GM21723 (cell line): ENCODE results near the gene ARHGEF10L.

Experiments used
- ATAC-seq: cut with Tn5 transposase; IDR thresholded peaks from one replicate; pipeline ENCODE4 v1.9.1; 2021; ENCODE audit warnings: mild to moderate bottlenecking, moderate library complexity; ENCODE audit not compliant: unreplicated experiment

Gene ARHGEF10L

GRCh38 chr1:17670587-17671313 is 131.3 kb downstream of the ARHGEF10L start:
- ATAC-seq = no peak

- no peak for ATAC-seq
These were observed 131.8 kb downstream of the ARHGEF10L start for GRCh38 chr1:17671314-17671705.

GRCh38 chr1:17671741-17672140 is 132.2 kb downstream of the ARHGEF10L start:
- ATAC-seq = no peak

- no peak for ATAC-seq
These were observed 132.7 kb downstream of the ARHGEF10L start for GRCh38 chr1:17672226-17672625.

GRCh38 chr1:17673329-17674072 is 134.0 kb downstream of the ARHGEF10L start:
- no peak for ATAC-seq

GRCh38 chr1:17674726-17675500 is 135.4 kb downstream of the ARHGEF10L start:
- no peak for ATAC-seq

GRCh38 chr1:17675744-17676143 is 136.2 kb downstream of the ARHGEF10L start:
- no peak for ATAC-seq

- no peak for ATAC-seq
These were observed 137.0 kb downstream of the ARHGEF10L start for GRCh38 chr1:17676387-17677060.

- ATAC-seq = no peak
These were observed 138.5 kb downstream of the ARHGEF10L start for GRCh38 chr1:17678011-17678410.

GRCh38 chr1:17679856-17680255 is 140.4 kb downstream of the ARHGEF10L start:
- no peak for ATAC-seq

- no peak for ATAC-seq
These were observed 140.8 kb downstream of the ARHGEF10L start for GRCh38 chr1:17680308-17680707.

- no peak for ATAC-seq
These were observed 142.9 kb downstream of the ARHGEF10L start for GRCh38 chr1:17682400-17682799.

- ATAC-seq = no peak
These were observed 144.1 kb downstream of the ARHGEF10L start for GRCh38 chr1:17683598-17683997.

GRCh38 chr1:17684810-17685209 is 145.3 kb downstream of the ARHGEF10L start:
- ATAC-seq = no peak

- no peak for ATAC-seq
These were observed 146.8 kb downstream of the ARHGEF10L start for GRCh38 chr1:17686258-17686657.

- no peak for ATAC-seq
These were observed 147.6 kb downstream of the ARHGEF10L start for GRCh38 chr1:17687145-17687544.

- ATAC-seq = no peak
These were observed 148.8 kb downstream of the ARHGEF10L start for GRCh38 chr1:17688217-17688810.

- ATAC-seq = no peak
These were observed 149.5 kb downstream of the ARHGEF10L start for GRCh38 chr1:17689011-17689410.

- no peak for ATAC-seq
These were observed 151.6 kb downstream of the ARHGEF10L start for GRCh38 chr1:17690906-17691634.

- no peak for ATAC-seq
These were observed 153.1 kb downstream of the ARHGEF10L start for GRCh38 chr1:17692645-17693044.
